ENCODE data around the gene ANO9. TPM values are rescaled to one million over a fixed set of nuclear protein-coding genes. Genes with fewer than 3 reads are reported as not detected.

Gene ANO9
- total and polyA plus RNA-seq, 8 donors, result 4.0 to 28.0 (median 8.0) TPM

DNA sequence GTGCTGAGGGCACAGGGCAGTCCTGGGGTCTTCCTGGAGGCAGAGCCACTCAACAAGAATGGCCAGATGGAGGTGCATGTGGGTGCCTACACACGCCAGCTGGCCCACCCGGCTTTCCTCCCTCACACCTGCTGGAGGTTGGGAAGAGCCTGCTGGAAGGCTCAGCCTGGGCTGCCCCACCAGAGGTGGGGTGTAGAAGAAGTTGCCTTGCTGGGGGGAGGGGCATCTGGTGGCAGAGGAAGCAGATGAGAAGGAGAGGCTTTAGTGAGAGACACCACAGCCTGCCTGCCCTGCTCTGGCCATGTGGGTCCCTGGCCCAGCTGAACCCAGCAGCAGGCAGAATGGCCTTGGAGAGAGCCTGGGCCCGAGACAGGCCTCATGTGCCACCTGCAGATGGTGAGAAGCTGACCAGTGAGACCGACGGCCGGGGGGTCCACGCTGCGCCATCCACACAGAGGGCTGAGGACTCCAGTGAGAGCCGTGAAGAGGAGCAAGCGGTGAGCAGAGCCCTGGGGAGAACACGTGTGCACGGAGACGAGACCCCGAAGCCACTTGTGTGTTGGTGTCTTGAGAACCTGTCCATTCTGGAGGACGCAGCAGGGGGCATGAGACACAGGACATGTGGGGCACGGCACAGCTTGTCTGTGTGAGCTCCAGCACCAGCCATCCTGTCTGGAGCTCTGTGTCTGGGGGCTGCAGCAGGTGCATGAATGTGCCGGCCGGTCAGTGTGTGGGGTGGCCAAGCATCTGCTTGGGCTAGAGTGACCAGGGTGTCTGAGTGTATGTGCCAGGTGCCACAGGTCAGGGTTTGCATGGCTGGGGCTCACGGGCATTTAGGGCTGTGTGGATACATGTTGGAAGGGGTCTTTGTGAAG is 69.9 kb downstream of the ANO9 start:
- H3K4me3 ChIP-seq, result no peak overlapping the region
- H3K36me3 ChIP-seq, result no peaks in the 10 kb centered on the region
- TF ChIP-seq, protein P1, sequence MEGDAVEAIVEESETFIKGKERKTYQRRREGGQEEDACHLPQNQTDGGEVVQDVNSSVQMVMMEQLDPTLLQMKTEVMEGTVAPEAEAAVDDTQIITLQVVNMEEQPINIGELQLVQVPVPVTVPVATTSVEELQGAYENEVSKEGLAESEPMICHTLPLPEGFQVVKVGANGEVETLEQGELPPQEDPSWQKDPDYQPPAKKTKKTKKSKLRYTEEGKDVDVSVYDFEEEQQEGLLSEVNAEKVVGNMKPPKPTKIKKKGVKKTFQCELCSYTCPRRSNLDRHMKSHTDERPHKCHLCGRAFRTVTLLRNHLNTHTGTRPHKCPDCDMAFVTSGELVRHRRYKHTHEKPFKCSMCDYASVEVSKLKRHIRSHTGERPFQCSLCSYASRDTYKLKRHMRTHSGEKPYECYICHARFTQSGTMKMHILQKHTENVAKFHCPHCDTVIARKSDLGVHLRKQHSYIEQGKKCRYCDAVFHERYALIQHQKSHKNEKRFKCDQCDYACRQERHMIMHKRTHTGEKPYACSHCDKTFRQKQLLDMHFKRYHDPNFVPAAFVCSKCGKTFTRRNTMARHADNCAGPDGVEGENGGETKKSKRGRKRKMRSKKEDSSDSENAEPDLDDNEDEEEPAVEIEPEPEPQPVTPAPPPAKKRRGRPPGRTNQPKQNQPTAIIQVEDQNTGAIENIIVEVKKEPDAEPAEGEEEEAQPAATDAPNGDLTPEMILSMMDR (IDR thresholded peaks at IDR 0.05), result no peak
- intact Hi-C loops (cut with DNase I), result no loop called here
- H3K9me3 ChIP-seq, result no peaks in the 10 kb centered on the region
- ATAC-seq, result no peak
- H3K27ac ChIP-seq, result no peak overlapping the region
- H3K4me1 ChIP-seq, result peaks cover 0 to 6% of the 10 kb centered on the region in 2 donors
- peaks cover 17 to 46% of the 10 kb centered on the region in 2 donors for H3K27me3 ChIP-seq
- DNase-seq, result peak in 1 of 4 donors; percentile 72

GRCh38 chr11:371051-371450 is 70.8 kb downstream of the ANO9 start:
- H3K27ac ChIP-seq, result no peak overlapping the region
- TF ChIP-seq, protein P1 (IDR thresholded peaks at IDR 0.05), result no peak
- peaks cover 0 to 6% of the 10 kb centered on the region in 2 donors for H3K4me1 ChIP-seq
- no peaks in the 10 kb centered on the region for H3K9me3 ChIP-seq
- no peak overlapping the region for H3K4me3 ChIP-seq
- ATAC-seq (no peak), DNase-seq (peak in 1 of 4 donors; percentile 47)
- intact Hi-C loops (cut with DNase I), result no loop called here
- no peaks in the 10 kb centered on the region for H3K36me3 ChIP-seq
- H3K27me3 ChIP-seq, result peaks cover 17 to 55% of the 10 kb centered on the region in 2 donors

DNA sequence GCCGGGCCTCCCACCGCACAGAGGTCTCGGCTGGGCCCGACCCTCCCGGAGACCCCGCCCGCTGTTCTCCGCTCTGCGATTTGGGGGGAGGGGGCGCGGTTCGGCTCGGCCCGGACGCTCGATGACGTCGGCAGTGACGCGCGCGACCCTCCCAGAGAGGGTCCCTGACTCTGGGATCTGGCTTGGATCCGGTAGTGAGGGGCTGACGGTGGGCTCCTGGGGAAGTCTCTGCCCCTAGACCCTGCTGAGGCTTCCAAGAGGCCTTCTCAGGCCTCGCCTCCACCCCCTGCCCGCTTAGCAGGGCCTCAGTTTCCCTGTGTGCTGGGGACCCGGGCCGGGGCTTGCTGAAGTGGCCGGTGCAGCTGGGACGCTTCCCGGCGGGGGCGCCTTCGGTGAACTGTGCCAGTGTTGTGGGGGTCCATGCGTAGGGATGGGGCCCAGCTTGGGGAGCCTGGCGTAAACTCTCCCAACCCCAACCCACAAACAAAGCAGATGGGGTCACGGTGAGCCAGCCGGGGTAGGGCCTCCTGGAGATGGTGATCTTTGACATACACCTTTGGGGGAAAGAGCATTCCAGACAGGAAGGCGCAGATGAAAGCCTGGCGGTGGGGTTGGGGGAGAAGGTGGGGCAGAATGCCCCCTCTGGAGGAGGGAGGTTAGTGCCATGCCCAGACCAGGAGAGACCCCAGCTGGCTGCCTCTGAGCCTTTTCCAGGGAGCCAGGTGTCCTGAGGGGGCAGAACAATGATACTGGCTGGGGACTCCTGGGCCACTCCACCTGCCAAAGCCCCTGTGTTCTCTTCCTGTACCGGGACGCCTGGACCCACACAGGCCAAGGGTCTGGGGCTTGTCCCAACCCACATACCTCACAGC is 71.5 kb downstream of the ANO9 start:
- no peak for ATAC-seq
- intact Hi-C loops (cut with DNase I), result no loop called here
- H3K9me3 ChIP-seq, result no peaks in the 10 kb centered on the region
- no peak overlapping the region for H3K4me3 ChIP-seq
- peaks cover 17 to 62% of the 10 kb centered on the region in 2 donors for H3K27me3 ChIP-seq
- no peak overlapping the region for H3K27ac ChIP-seq
- peaks cover 0 to 6% of the 10 kb centered on the region in 2 donors for H3K4me1 ChIP-seq
- TF ChIP-seq, protein P1 (IDR thresholded peaks at IDR 0.05), result no peak
- peak in 2 of 4 donors; percentile 40 to 68 for DNase-seq
- no peaks in the 10 kb centered on the region for H3K36me3 ChIP-seq

DNA sequence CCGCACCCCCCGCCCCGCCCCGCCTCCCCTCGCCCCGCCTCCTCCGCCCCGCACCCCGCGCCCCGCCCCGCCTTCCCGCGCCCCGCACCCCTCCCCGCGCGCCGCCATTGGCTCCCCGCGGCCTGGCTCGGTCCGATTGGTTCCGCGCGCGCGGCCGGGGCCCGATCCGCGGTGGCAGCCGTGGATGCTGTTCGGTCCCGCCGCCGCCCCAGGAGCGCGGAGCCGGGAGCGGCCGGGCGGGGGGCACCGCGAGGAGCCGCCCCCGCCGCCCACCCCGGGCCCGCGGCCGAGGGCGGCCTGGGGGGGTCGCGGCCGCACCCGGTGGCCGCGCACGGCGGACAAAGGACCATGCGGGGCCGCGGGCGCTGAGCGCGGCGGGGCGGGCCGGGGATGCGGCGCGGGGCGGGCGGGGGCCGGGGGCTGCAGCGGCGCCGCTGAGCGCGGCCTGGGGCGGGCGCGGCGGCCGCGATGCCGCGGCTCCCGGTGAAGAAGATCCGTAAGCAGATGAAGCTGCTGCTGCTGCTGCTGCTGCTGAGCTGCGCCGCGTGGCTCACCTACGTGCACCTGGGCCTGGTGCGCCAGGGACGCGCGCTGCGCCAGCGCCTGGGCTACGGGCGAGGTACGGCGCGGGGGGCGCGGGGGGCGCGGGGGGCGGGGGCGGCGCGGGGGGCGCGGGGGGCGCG is 72.3 kb downstream of the ANO9 start, which contains the start of gene B4GALNT4:
Gene B4GALNT4 (plus strand): TSS at position 164 of the 683 bp plus-strand sequence. CDS start 305 bp downstream, at position 469.
- intact Hi-C loops (cut with DNase I), result no loop called here
- peaks cover 22 to 70% of the 10 kb centered on the region in 2 donors for H3K27me3 ChIP-seq
- H3K36me3 ChIP-seq, result no peaks in the 10 kb centered on the region
- H3K4me1 ChIP-seq, result peaks cover 0 to 6% of the 10 kb centered on the region in 2 donors
- DNase-seq (peak in 2 of 4 donors; percentile 55 to 72), ATAC-seq (peak; percentile 19)
- H3K27ac ChIP-seq, result no peak within 1 kb of the TSS
- H3K9me3 ChIP-seq, result no peaks in the 10 kb centered on the region
- TF ChIP-seq, protein P1 (IDR thresholded peaks at IDR 0.05), result no peak
- no peak within 1 kb of the TSS for H3K4me3 ChIP-seq

Data from left lung (tissue), 10 donors.